Thyroid gland (tissue), 4 donors: ENCODE data around the gene CHST13.

Experiments
- CTCF ChIP-seq, 6 experiments: fragments of 200-600 bp in 3 of 6; fragments of 450-650 bp in 3 of 6; sonication (generic) in 3 of 6; IDR thresholded peaks; one replicate each; pipeline ENCODE4 v1.5.1; 2016 to 2019; ENCODE audit warnings: antibody characterized with exemption in 6 of 6, mild to moderate bottlenecking in 2 of 6, inconsistent platforms in 1 of 6, moderate library complexity in 1 of 6
- POLR2A ChIP-seq, 2 donors: fragments of 450-650 bp; IDR thresholded peaks; one replicate each; pipeline ENCODE4 v1.6.1; 2017; ENCODE audit warnings: antibody characterized with exemption in 2 of 2, mild to moderate bottlenecking in 2 of 2, moderate library complexity in 1 of 2

GRCh38 chr3:126569390-126569975, 45.5 kb downstream of the CHST13 start:
- no peak for TF ChIP-seq CTCF (IDR thresholded peaks at IDR 0.05)
- TF ChIP-seq POLR2A (IDR thresholded peaks at IDR 0.05): no peak
